Stomach (tissue), 4 donors: ENCODE data around the gene PLXNB1.

Experiments
- POLR2A ChIP-seq, 4 donors: fragments of 450-650 bp; IDR thresholded peaks; one replicate each; pipeline ENCODE4 v1.6.1; 2016; ENCODE audit warnings: antibody characterized with exemption in 4 of 4, control low read depth in 2 of 4, mild to moderate bottlenecking in 1 of 4, moderate library complexity in 1 of 4
- TF ChIP-seq, protein P1 (sequence below), 7 experiments: fragments of 450-650 bp in 4 of 7; fragments of 200-600 bp in 3 of 7; sonication (generic) in 3 of 7; IDR thresholded peaks; one replicate each; pipeline ENCODE4 v1.5.1; 2016 to 2019; ENCODE audit warnings: antibody characterized with exemption in 7 of 7, control low read depth in 2 of 7, mild to moderate bottlenecking in 1 of 7

DNA sequence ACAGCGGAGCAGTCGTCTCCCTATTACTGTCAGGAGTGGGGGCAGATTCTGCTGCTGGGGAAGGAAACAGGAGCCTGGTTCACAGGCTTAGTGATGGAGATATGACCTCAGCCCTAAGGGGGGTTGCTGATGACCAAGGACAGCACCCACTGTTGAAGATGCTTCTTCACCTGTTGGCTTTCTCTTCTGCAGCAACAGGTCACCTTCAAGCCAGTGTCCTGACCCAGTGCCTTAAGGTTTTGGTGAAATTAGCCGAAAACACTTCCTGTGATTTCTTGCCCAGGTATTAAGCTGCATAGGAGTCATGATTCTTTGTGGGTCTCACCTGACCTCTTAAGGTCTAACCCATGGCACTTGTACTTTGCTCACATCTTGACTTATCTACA, 30.6 kb upstream of the PLXNB1 start:
- TF ChIP-seq, protein P1, sequence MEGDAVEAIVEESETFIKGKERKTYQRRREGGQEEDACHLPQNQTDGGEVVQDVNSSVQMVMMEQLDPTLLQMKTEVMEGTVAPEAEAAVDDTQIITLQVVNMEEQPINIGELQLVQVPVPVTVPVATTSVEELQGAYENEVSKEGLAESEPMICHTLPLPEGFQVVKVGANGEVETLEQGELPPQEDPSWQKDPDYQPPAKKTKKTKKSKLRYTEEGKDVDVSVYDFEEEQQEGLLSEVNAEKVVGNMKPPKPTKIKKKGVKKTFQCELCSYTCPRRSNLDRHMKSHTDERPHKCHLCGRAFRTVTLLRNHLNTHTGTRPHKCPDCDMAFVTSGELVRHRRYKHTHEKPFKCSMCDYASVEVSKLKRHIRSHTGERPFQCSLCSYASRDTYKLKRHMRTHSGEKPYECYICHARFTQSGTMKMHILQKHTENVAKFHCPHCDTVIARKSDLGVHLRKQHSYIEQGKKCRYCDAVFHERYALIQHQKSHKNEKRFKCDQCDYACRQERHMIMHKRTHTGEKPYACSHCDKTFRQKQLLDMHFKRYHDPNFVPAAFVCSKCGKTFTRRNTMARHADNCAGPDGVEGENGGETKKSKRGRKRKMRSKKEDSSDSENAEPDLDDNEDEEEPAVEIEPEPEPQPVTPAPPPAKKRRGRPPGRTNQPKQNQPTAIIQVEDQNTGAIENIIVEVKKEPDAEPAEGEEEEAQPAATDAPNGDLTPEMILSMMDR (IDR thresholded peaks at IDR 0.05) = no peak
- TF ChIP-seq POLR2A (IDR thresholded peaks at IDR 0.05) = no peak
